ENCODE data around the gene HOMER2. TPM values are rescaled to one million over a fixed set of nuclear protein-coding genes. Genes with fewer than 3 reads are reported as not detected.

The HOMER2 gene
- total and polyA plus RNA-seq, 10 donors = 2.1 to 24.3 (median 11.7) TPM

DNA sequence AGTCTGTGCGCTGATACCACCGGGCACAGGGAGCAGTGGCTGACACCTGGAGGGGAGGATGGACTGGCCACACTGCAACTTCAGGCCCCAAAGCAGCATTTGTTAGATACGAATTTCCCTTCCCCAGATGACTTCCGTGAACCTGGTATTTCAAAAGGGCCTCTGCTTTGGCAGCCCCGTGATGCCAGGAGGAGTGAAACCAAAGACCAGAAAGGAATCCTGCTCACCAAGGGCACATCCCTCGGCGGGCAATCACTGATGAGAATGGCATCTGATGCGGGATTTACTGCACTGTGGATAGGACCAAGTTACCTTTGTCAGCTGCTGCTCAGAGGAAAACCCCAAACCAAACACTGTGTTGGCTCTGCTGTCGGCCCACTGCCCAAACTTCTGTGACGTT lies 77.6 kb downstream of the HOMER2 start:
- no peak for TF ChIP-seq POLR2A (IDR thresholded peaks at IDR 0.05)
- TF ChIP-seq POLR2AphosphoS5 (IDR thresholded peaks at IDR 0.05) = no peak
- TF ChIP-seq, protein P1, sequence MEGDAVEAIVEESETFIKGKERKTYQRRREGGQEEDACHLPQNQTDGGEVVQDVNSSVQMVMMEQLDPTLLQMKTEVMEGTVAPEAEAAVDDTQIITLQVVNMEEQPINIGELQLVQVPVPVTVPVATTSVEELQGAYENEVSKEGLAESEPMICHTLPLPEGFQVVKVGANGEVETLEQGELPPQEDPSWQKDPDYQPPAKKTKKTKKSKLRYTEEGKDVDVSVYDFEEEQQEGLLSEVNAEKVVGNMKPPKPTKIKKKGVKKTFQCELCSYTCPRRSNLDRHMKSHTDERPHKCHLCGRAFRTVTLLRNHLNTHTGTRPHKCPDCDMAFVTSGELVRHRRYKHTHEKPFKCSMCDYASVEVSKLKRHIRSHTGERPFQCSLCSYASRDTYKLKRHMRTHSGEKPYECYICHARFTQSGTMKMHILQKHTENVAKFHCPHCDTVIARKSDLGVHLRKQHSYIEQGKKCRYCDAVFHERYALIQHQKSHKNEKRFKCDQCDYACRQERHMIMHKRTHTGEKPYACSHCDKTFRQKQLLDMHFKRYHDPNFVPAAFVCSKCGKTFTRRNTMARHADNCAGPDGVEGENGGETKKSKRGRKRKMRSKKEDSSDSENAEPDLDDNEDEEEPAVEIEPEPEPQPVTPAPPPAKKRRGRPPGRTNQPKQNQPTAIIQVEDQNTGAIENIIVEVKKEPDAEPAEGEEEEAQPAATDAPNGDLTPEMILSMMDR (IDR thresholded peaks at IDR 0.05 in 8 of 11, conservative IDR thresholded peaks at IDR 0.05 in 3 of 11) = no peak
- H3K4me3 ChIP-seq = no peak overlapping the region
- peaks cover 0 to 26% (median 5%) of the 10 kb centered on the region in 6 donors for H3K4me1 ChIP-seq
- intact Hi-C loops (cut with DNase I; ENCODE audit: low total_unique reads) = no loop called here
- H3K27ac ChIP-seq = no peak overlapping the region
- 75 to 90% (median 83%) methylated on average over 9 to 10 of the region's 10 CpGs for WGBS, 5 donors
- peaks cover 0 to 10% (median 0%) of the 10 kb centered on the region in 6 donors for H3K36me3 ChIP-seq
- no peaks in the 10 kb centered on the region for H3K9me3 ChIP-seq
- H3K27me3 ChIP-seq (replicated peaks in 1 of 7) = no peaks in the 10 kb centered on the region
- DNase-seq = no peak

DNA sequence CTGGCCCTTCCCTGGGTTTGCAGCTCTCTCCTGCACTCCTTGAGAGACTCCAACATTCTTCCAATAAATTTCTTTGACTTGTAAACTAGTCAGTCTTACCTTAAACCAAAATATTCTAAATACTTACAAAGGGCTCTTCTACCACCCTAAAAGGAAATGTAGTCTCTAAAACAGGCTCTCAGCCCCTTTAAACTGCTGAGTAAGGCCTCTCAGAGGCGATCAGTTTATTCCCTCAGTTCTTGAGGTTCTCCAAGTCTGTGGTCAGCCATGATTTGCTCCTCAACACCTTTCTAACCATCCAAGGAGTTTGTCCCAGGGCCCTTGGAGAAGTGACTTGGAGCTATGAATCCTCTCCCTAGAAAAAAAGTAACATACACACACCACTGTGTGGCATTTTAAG lies 78.3 kb downstream of the HOMER2 start:
- no peaks in the 10 kb centered on the region for H3K27me3 ChIP-seq (replicated peaks in 1 of 7)
- no peak for DNase-seq
- intact Hi-C loops (cut with DNase I; ENCODE audit: low total_unique reads) = no loop called here
- TF ChIP-seq POLR2A (IDR thresholded peaks at IDR 0.05) = no peak
- TF ChIP-seq, protein P1 (IDR thresholded peaks at IDR 0.05 in 8 of 11, conservative IDR thresholded peaks at IDR 0.05 in 3 of 11) = no peak
- no peak for TF ChIP-seq POLR2AphosphoS5 (IDR thresholded peaks at IDR 0.05)
- H3K4me1 ChIP-seq = peaks cover 0 to 27% (median 5%) of the 10 kb centered on the region in 6 donors
- WGBS, 5 donors = 67 to 87% (median 77%) methylated on average over 1 of the region's 1 CpG
- no peaks in the 10 kb centered on the region for H3K9me3 ChIP-seq
- H3K27ac ChIP-seq = no peak overlapping the region
- peaks cover 0 to 10% (median 0%) of the 10 kb centered on the region in 6 donors for H3K36me3 ChIP-seq
- H3K4me3 ChIP-seq = no peak overlapping the region

DNA sequence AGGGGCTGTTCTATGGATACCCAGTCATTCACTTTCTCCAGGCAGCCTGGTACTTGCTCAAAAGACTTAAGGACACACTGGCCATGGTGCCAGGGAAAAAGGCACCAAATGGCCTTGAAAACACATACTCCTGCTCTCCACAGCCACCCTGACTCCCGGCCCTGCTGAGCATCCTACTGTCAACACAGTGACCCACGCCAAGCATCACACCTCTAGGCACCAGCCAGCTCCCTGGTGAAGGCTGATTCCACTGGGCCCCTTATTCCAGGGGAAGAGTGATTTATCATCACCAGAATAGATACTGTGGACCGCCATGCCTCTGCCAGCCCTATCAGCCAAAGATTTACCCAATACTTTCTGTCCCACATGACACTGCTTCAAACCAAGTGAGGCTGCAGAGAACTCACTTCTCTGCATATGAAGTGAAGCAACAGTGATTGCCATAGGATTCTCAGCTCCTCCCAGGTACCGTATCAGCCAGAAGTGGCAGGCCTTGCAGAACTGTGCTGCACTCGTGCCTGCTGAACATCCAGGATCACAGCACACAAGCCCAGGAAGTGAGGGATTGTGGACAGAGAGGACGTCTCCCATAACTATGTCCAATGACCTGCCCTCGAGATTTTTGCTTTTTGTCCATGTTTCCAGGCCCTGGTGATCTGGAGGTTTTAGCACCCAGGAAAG lies 79.4 kb downstream of the HOMER2 start:
- H3K4me1 ChIP-seq = peaks cover 0 to 27% (median 5%) of the 10 kb centered on the region in 6 donors
- TF ChIP-seq, protein P1 (IDR thresholded peaks at IDR 0.05 in 8 of 11, conservative IDR thresholded peaks at IDR 0.05 in 3 of 11) = no peak
- TF ChIP-seq POLR2AphosphoS5 (IDR thresholded peaks at IDR 0.05) (no peak), POLR2A (IDR thresholded peaks at IDR 0.05) (no peak)
- DNase-seq = no peak
- H3K36me3 ChIP-seq = peaks cover 0 to 10% (median 0%) of the 10 kb centered on the region in 6 donors
- H3K4me3 ChIP-seq = no peak overlapping the region
- no peaks in the 10 kb centered on the region for H3K9me3 ChIP-seq
- no peak overlapping the region for H3K27ac ChIP-seq
- intact Hi-C loops (cut with DNase I; ENCODE audit: low total_unique reads) = no loop called here
- WGBS, 5 donors = 69 to 86% (median 78%) methylated on average over 7 of the region's 7 CpGs
- no peaks in the 10 kb centered on the region for H3K27me3 ChIP-seq (replicated peaks in 1 of 7)

DNA sequence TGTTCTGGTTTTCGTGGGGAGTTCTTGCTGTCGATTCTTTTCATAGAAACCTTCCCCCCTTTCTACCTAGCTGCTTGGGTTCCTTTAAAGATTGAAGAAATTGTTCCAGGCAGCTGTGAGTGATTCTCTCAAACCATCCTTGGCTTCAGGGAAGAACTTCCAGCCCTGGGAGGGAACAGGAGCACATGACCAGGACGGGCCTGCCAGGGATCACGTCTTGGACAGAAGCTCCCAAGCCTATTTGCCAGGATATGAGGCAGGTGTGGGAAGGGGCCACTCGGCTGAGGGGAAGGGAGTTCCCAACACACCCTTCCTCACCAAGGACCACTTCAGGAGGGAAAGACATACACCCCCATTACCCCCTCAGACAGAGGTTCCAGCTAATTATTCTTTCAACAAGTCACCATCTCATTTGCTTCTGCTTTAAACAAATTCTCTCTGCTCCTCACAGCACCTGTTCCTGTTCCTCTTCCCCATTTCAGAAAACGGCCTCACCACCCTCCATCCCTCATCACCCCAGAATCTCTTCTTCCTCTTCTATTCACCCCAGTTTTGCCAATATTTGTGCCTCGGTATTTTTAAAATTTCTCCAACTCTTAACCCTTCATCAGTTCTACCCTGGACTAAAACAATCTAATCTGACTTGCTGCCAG lies 80.6 kb downstream of the HOMER2 start:
- H3K27ac ChIP-seq = peak overlapping the region in 3 of 8 donors; percentile 52 to 61 (median 53)
- H3K36me3 ChIP-seq = peaks cover 0 to 10% (median 0%) of the 10 kb centered on the region in 6 donors
- H3K4me3 ChIP-seq = no peak overlapping the region
- H3K9me3 ChIP-seq = no peaks in the 10 kb centered on the region
- WGBS, 5 donors = 30 to 56% (median 50%) methylated on average over 7 of the region's 7 CpGs
- intact Hi-C loops (cut with DNase I; ENCODE audit: low total_unique reads) = no loop called here
- no peaks in the 10 kb centered on the region for H3K27me3 ChIP-seq (replicated peaks in 1 of 7)
- peaks cover 0 to 27% (median 5%) of the 10 kb centered on the region in 6 donors for H3K4me1 ChIP-seq
- TF ChIP-seq, protein P1 (IDR thresholded peaks at IDR 0.05 in 8 of 11, conservative IDR thresholded peaks at IDR 0.05 in 3 of 11) = no peak
- TF ChIP-seq POLR2AphosphoS5 (IDR thresholded peaks at IDR 0.05) (no peak), POLR2A (IDR thresholded peaks at IDR 0.05) (no peak)
- no peak for DNase-seq
